GM23248 (cell line): ENCODE data around the gene NCK2. TPM values are rescaled to one million over a fixed set of nuclear protein-coding genes. Genes with fewer than 3 reads are reported as not detected.

Source experiments
- DNase-seq: peaks from one replicate; pipeline ENCODE4 v3.0.0-alpha.2; 2015
- H2AFZ ChIP-seq: fragments of 200-600 bp; sonication (generic); 2 replicates; pipeline ENCODE4 v1.6.1; 2016; ENCODE audit warnings: antibody characterized with exemption
- H3F3A ChIP-seq: fragments of 200-600 bp; sonication (generic); 2 replicates; pipeline ENCODE4 v1.6.1; 2016; ENCODE audit warnings: mild to moderate bottlenecking, antibody characterized with exemption, mixed run types; ENCODE audit not compliant: insufficient read depth
- H3K27ac ChIP-seq: fragments of 200-600 bp; sonication (generic); 2 replicates; pipeline ENCODE4 v1.5.1; 2016; ENCODE audit warnings: mild to moderate bottlenecking
- H3K27me3 ChIP-seq: fragments of 200-600 bp; sonication (generic); replicated peaks from 2 replicates; pipeline ENCODE4 v1.6.1; 2016; ENCODE audit warnings: mild to moderate bottlenecking; ENCODE audit not compliant: insufficient read depth
- H3K36me3 ChIP-seq: fragments of 200-600 bp; sonication (generic); 2 replicates; pipeline ENCODE4 v1.6.1; 2016; ENCODE audit warnings: low read depth, mild to moderate bottlenecking
- H3K4me1 ChIP-seq: fragments of 200-600 bp; sonication (generic); 2 replicates; pipeline ENCODE4 v1.6.1; 2016; ENCODE audit warnings: mild to moderate bottlenecking; ENCODE audit not compliant: insufficient read depth
- H3K4me2 ChIP-seq: fragments of 200-600 bp; sonication (generic); one replicate; pipeline ENCODE4 v1.6.1; 2016; ENCODE audit warnings: mild to moderate bottlenecking; ENCODE audit not compliant: unreplicated experiment
- H3K4me3 ChIP-seq: fragments of 200-600 bp; sonication (generic); 2 replicates; pipeline ENCODE4 v1.5.1; 2016; ENCODE audit warnings: mild to moderate bottlenecking
- H3K79me2 ChIP-seq: fragments of 200-600 bp; sonication (generic); 2 replicates; pipeline ENCODE4 v1.6.1; 2016; ENCODE audit warnings: mild to moderate bottlenecking; ENCODE audit not compliant: insufficient read depth
- H3K9ac ChIP-seq: fragments of 200-600 bp; sonication (generic); 2 replicates; pipeline ENCODE4 v1.6.1; 2016; ENCODE audit warnings: mild to moderate bottlenecking
- H3K9me2 ChIP-seq: fragments of 200-600 bp; sonication (generic); 2 replicates; pipeline ENCODE4 v1.6.1; 2016; ENCODE audit warnings: mixed run types, mild to moderate bottlenecking, moderate library complexity; ENCODE audit not compliant: insufficient read depth
- H3K9me3 ChIP-seq: fragments of 200-600 bp; sonication (generic); one replicate; pipeline ENCODE4 v1.6.1; 2017; ENCODE audit warnings: low read depth
- H4K20me1 ChIP-seq: fragments of 200-600 bp; sonication (generic); 2 replicates; pipeline ENCODE4 v1.6.0; 2016; ENCODE audit not compliant: insufficient read depth
- EZH2 ChIP-seq: fragments of 200-600 bp; sonication (generic); IDR thresholded peaks from 2 replicates; pipeline ENCODE4 v1.6.1; 2018; ENCODE audit warnings: antibody characterized with exemption, mild to moderate bottlenecking; ENCODE audit not compliant: insufficient read depth, poor library complexity, severe bottlenecking
- EZH2phosphoT487 ChIP-seq: fragments of 200-600 bp; sonication (generic); IDR thresholded peaks from 2 replicates; pipeline ENCODE4 v1.6.1; 2018; ENCODE audit warnings: antibody characterized with exemption, moderate library complexity, mild to moderate bottlenecking, low read depth; ENCODE audit not compliant: insufficient read depth
- WGBS, 2 experiments: methylation state at CpG; one replicate each; pipeline ENCODE4 v1.1.6; 2015 to 2017; ENCODE audit warnings: low lambda C conversion rate in 2 of 2, low coverage in 1 of 2; ENCODE audit errors: missing lambda C conversion rate in 2 of 2; 5-methylcytosine and 5-hydroxymethylcytosine counted together
- in situ Hi-C: fragments of 300-500 bp; cut with MboI; formaldehyde crosslinking; loops from 2 replicates; pipeline ENCODE4 v1.15.0; 2020
- polyA plus RNA-seq: library from polyadenylated mRNA; unstranded; fragments of >200 nt; fragmentation: Nextera tagmentation; extraction: Ambion mirVana; gene quantifications from 2 replicates; pipeline ENCODE4 v1.2.1, GENCODE V29; 2016
- total RNA-seq: library from RNA; depleted of rRNA; stranded (reverse); fragments of >200 nt; shearing (Covaris generic); gene quantifications from 2 replicates; pipeline ENCODE4 v1.2.3, GENCODE V29; 2014

NCK2 gene
- total and polyA plus RNA-seq, 2 experiments from 2014 or later = 5.1 to 25.2 TPM

DNA sequence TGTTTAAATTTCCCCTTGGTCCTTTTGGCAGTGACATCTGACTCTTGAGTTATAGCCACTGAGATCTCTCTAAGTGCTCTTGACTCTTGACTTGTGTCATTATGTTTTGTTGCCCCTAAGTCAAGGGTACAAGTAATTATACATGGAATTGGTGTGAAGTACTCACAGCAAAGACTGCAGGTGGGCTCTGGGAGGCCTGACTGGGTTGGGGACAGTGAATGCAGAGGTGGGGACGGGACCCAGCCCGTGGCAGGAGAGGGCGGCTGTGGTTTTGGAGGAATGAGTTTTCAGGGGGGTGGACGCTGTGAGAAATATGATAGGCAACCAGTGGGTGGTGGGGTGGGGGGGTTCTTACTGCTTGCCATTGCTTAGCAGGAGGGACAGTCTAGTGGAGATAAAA is 97.8 kb downstream of the NCK2 start:
- Histone ChIP-seq H3K36me3 (no peaks in the 10 kb centered on the region), H3K4me1 (no peaks in the 10 kb centered on the region), H3K4me2 (no peak overlapping the region), H3K9me3 (no peaks in the 10 kb centered on the region), H3K27ac (no peak overlapping the region), H3K4me3 (no peak overlapping the region), H2AFZ (no peak overlapping the region), H3K9me2 (no peaks in the 10 kb centered on the region), H3K79me2 (peaks cover 45% of the 10 kb centered on the region), H3K9ac (no peak overlapping the region), H4K20me1 (no peaks in the 10 kb centered on the region), H3F3A (no peaks in the 10 kb centered on the region), H3K27me3 (no peaks in the 10 kb centered on the region)
- no peak for DNase-seq
- whole genome bisulfite sequencing, 2 experiments = 90 to 97% methylated on average over 4 of the region's 4 CpGs
- TF ChIP-seq EZH2 (no peak), EZH2phosphoT487 (no peak)
- in situ Hi-C loops = no loop called here

DNA sequence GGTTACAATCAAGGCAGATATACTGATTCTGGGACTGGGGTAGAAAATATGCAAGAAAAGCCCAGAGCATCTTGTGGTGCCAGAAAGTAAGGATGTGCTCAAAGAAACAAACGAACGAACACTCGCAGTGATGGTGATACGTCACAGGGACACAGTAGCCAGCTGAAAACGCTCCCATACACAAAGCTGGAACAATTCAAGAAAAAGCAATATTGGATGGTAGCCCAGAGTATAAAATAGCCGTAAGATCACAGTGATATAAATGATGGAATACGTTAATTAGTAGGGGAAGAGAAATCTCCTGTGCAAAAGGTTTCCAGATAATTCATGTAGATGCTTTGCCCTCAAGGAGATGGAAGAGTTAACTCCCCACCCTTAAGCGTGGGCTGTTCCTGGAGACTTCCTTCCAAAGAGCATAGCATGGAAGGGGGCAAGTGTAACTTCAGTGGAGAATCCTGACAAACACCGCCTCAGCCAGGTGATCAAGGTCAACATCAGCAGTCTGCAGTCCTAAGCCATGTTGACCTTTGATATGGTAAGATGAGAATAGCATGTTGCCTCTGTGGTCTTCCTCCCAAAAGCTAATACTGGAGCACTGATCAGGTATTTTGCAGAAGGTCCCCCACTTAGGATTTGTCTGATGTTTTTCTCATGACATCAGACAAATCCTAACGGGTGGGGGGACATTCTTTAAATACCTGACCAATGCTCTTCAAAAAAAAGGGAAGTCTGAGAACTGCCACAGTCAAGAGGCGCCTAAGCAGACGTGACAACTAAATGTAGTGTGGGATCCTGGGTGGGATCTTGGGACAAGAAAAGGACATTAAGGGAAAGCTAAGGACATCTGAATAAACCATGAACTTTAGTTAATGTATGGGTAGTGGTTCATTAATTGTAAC is 99.0 kb downstream of the NCK2 start:
- no peak for DNase-seq
- Histone ChIP-seq H3K9me2 (no peaks in the 10 kb centered on the region), H4K20me1 (no peaks in the 10 kb centered on the region), H3K9me3 (no peaks in the 10 kb centered on the region), H3F3A (no peaks in the 10 kb centered on the region), H3K4me1 (no peaks in the 10 kb centered on the region), H3K27ac (no peak overlapping the region), H2AFZ (no peak overlapping the region), H3K27me3 (no peaks in the 10 kb centered on the region), H3K4me3 (no peak overlapping the region), H3K79me2 (peaks cover 33% of the 10 kb centered on the region; the same call in 1 of the 2 replicates), H3K36me3 (no peaks in the 10 kb centered on the region), H3K9ac (no peak overlapping the region), H3K4me2 (no peak overlapping the region)
- TF ChIP-seq EZH2 (no peak), EZH2phosphoT487 (no peak)
- in situ Hi-C loops = no loop called here
- WGBS, 2 experiments = 63 to 65% methylated on average over 12 of the region's 12 CpGs

GRCh38 chr2:105845976-105846375 is 101.3 kb downstream of the NCK2 start:
- H3K9ac ChIP-seq = no peak overlapping the region
- no peaks in the 10 kb centered on the region for H3K4me1 ChIP-seq
- H3K9me3 ChIP-seq = no peaks in the 10 kb centered on the region
- no peaks in the 10 kb centered on the region for H3K27me3 ChIP-seq
- H3K36me3 ChIP-seq = no peaks in the 10 kb centered on the region
- TF ChIP-seq EZH2 = no peak
- no peak for TF ChIP-seq EZH2phosphoT487
- no peaks in the 10 kb centered on the region for H3K9me2 ChIP-seq
- WGBS, 2 experiments = 69 to 76% methylated on average over 3 of the region's 3 CpGs
- no peaks in the 10 kb centered on the region for H3F3A ChIP-seq
- H3K4me3 ChIP-seq = no peak overlapping the region
- H3K79me2 ChIP-seq = peaks cover 34% of the 10 kb centered on the region; the same call in 1 of the 2 replicates
- no peak overlapping the region for H3K27ac ChIP-seq
- no peaks in the 10 kb centered on the region for H4K20me1 ChIP-seq
- DNase-seq = no peak
- no peak overlapping the region for H2AFZ ChIP-seq
- no peak overlapping the region for H3K4me2 ChIP-seq
- in situ Hi-C loops = no loop called here

DNA sequence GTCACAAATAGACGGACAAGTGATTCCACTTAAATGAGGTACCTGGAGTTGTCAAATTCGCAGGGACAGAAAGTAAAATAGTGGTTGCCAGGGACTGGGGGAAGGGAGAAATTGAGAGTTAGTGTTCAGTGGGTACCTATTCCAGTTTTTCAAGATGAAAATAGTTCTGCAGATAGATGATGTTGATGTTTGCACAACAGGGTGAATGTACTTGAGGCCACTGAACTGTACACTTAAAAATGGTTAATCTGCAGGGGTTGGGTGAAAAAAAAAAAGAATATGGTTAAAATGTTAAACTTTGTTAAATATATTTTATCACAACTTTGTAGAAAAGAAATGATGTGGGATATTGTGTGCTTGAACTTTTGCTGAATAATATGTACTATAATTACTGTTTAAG is 102.3 kb downstream of the NCK2 start:
- H3K27me3 ChIP-seq = no peaks in the 10 kb centered on the region
- H4K20me1 ChIP-seq = no peaks in the 10 kb centered on the region
- in situ Hi-C loops = no loop called here
- H3K9me3 ChIP-seq = no peaks in the 10 kb centered on the region
- H3K36me3 ChIP-seq = no peaks in the 10 kb centered on the region
- H3K27ac ChIP-seq = no peak overlapping the region
- 81 to 91% methylated on average over 2 of the region's 2 CpGs for WGBS, 2 experiments
- no peak overlapping the region for H3K9ac ChIP-seq
- no peak for DNase-seq
- TF ChIP-seq EZH2phosphoT487 (no peak), EZH2 (no peak)
- H3K79me2 ChIP-seq = peaks cover 24% of the 10 kb centered on the region; the same call in 1 of the 2 replicates
- H3F3A ChIP-seq = no peaks in the 10 kb centered on the region
- H2AFZ ChIP-seq = no peak overlapping the region
- no peaks in the 10 kb centered on the region for H3K4me1 ChIP-seq
- no peak overlapping the region for H3K4me2 ChIP-seq
- H3K4me3 ChIP-seq = no peak overlapping the region
- no peaks in the 10 kb centered on the region for H3K9me2 ChIP-seq
